Limb (tissue), 2 donors: Measurements from ENCODE around the gene KLHDC8A.
"Not testable (repeated sequence)": the region's sequence is repeated elsewhere in the genome, so short reads cannot be mapped to it uniquely, and the experiment has no call there.

ENCODE experiments used
- DNase-seq, 2 donors: peaks; one replicate each; pipeline ENCODE4 v3.0.0-alpha.2; 2016; ENCODE audit errors: extremely low spot score in 2 of 2

Gene KLHDC8A

DNA sequence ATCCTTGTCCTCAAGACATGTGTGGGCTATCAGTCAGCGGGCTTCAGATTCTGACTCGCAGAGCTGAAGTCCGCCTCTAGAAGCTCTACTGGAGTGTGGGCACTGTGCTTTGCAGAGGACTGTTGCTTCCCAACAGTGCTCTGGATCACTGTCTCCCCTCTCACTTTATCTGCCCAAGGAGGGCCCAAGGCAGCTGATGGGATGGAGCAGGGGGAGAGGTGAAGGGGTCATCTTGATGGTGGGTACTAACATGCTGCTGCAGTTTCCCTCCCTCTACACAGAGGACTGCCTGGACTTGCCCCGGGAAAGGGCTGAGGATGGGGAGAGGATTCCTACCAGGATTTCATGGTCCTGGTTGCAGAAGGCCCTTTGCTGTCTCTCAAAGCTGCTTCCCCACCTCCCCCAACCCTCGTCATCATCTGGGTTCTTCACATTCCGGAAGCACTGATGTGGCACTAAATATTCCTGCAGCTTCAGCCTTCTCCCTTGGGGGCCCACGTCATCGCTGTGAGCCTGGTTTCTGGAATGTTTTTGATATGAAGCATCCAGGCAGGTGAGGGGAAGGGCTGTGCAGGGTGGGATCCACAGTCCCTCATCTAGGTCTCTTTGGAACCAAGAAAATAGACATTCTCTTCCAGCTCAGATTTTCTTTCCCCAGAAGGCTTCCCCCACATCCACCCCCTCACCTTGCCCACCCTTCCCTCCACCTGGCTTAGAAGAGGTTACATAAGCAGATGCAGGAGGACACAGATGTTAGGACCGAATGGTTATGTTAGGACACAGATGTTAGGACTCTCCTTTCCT is 58.3 kb downstream of the KLHDC8A start:
- peak in 1 of 2 donors; percentile 57 for DNase-seq

DNA sequence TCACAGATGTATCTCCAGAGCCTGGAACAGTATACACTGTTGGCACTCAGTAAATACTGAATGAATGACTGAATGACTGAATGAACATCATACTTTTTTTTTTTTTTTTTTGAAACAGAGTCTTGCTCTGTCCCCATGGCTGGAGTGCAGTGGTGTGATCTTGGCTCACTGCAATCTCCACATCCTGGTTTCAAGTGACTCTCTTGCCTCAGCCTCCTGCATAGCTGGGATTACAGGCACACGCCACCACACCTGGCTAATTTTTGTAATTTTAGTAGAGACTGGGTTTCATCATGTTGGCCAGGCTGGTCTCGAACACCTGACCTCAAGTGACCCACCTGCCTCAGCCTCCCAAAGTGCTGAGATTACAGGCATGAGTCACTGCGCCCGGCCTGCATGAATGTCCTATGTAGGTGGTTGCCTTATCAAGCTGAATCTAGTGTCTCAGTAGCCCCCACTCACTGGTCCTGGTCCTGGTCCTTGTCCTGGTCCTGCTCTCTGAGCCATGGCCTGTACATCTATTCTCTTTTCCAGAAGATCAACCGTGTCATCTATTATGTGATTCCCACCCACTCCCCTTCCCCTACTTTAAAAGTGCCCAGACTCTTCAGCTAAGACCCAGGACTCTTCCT is 59.1 kb downstream of the KLHDC8A start:
- not testable (repeated sequence) for DNase-seq

DNA sequence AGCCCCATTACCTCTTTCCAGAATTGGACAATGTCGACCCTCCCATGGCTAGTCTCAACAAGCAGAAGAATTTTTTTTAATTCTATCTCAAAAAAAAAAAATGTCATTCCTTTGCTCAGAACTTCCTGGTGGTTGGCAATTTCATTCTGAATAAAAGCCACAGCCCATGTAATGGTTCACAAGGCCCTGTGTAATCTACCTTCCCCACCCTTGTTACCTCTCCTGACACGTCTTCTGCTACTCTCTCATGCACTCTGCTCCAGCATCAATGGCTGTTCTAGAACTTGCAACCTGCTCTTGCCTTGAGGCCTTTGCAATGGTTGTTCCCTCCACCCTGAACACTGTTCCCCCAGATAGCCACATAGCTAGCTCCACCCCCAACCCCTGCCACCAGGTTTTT is 60.6 kb downstream of the KLHDC8A start:
- DNase-seq: no peak

DNA sequence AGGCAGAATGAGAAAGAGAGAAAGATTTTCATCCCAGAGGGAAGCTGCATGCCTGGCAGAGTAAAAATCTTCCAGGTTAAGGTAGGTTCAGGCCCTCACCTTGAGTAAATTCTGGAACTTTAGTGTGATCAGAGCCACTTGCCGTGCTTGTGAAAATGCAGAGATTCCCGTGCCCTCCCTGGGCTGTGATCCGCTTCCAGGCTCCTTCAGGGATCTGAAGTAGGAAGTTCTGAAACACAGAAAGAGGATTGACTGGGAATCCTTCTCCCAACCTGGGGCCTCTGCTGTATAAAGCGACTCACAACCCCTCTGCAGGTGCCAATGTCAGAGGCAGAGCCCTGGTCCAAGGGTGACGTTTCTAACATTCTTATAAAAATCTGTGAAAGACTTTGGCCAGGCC is 61.8 kb downstream of the KLHDC8A start:
- DNase-seq: no peak

DNA sequence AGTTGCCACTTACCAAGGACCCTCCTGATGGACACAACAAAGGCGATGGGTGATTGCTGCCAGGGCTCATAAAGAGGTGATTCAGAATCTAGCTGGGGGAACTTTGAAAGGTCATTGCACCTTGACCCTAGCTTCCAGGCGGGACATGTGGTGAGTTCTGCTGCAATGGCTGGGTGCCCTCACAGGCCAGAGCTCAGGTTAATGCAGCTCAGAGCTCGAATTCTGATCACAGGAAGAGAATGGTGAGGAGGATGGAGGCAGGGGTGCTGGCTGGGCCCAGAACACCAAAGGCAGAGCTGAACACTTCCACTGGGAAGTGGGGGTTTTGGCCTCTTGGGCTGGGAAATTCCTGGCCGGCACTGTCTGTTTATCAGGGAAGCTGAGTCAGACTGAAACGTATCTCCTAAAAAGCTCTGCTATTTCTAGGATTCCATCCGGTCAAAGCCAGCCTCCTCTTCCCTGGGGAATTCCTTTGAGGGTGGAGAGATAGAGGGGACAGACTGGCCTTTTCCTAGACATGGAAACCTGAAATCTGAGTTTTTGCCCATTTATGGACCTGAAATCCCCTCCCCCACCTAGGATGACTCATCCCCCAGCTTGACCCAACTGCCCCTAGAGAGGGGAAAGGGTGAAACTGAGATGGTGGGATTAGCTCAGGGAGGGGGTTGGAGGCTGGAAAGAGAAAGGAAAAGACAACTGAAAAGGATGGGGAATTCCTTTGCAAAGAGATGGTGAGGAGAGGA is 62.4 kb downstream of the KLHDC8A start:
- DNase-seq: peak in 1 of 2 donors; percentile 14

DNA sequence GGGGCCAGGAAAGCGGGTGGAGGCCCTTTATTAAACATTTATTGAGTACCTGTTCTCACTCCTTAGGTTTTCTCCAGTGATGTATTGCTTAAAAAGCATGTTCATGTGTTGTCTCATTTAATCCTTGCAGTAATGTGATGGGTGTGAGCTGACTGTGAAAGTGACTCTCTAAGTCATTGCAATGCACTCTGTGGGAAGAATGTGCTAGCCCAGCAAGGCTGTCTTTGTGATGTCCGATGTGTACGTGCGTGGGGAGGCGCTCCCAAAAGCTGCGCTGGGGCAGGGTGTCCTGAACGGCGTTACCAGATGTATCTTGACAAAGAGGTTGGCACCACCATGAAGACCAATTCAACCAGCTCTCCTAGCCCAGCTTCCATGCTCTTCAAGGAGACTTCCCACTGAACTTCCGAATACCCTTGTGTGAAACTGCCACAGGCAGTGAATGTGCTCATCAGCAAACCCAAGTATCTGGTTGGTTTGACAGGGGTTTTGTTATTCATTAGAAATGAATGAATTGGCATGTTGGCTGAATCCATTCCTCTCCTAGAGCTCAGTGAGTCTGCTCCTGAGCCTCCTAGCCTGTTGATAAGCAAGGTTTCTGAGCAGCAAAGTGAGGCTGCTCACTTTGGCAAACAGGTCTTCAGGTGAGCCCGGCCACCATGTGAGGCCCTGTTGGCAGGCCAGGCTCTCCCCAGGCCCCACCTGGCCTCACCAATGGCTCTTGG is 63.2 kb downstream of the KLHDC8A start:
- DNase-seq: no peak

DNA sequence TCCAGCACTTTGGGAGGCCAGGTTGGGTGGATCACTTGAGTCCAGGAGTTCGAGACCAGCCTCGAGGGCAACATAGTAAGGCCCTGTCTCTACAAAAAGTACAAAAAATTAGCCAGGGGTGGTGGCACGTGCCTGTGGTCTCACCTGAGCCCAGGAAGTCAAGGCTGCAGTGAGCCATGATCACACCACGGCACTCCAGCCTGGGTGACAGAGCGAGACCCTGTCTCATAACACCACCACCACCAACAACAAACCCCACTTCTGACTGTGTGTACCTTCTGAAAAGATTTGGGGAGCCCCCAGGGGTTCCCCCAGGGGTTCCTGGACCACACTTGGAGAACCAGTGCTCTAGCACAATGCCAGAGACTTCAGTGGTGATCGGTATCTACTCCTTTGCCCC is 65.1 kb downstream of the KLHDC8A start:
- no peak for DNase-seq

DNA sequence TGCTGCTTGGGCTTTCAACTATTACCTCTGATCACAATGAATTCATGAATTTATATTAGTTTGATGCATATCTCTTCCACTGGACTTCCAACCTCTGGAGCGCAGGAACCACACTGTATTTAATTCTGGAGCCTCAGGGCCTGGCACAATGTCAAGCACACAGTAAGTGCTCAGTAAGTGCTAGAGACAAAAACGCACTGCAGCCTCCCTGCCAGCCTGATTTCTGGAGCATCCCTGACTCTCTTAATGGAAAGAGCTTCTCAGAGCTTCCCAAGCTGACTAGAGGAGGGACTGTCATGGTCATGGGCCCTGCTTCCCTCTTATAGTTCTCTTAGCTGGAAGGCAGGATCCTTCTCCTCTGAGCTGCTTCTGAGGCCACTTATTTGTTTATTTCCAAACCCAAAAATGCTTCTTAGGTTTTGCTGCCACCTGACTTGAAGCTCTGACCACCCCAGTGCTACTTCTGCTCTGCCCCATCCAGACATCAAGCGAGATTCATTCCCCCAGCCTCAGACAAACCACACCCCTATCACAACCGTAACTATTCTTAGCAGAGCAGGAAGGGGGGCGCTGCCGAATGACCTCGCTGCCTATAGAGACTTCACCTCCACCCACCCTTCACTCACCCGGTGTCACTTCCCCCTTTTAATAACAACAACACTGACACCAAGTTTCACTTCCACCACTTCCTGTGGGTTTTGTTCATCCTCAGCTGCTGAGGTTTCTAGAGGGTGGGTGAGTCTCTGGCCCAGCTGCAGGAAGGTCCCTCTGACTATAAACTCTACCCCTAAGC is 68.8 kb downstream of the KLHDC8A start:
- DNase-seq: no peak

DNA sequence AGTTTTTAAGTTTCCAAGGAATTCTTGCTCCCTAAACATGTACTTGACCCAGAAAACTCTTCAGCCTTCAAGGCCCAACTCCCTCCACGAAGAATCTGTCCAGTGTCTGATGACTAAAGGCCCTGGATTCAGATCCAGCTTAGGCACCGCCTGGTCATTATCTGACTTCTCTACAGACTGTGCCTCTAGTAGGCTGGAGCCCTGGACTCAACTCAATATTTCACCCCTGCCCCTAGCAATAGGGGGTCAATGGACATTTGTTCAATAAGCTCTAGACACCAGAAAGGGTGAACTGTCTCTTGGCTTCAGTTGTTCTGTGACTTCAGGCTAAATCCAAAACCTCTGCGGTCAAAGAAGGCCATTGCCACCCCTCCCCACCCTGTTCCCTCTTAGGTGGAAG is 69.6 kb downstream of the KLHDC8A start:
- no peak for DNase-seq

DNA sequence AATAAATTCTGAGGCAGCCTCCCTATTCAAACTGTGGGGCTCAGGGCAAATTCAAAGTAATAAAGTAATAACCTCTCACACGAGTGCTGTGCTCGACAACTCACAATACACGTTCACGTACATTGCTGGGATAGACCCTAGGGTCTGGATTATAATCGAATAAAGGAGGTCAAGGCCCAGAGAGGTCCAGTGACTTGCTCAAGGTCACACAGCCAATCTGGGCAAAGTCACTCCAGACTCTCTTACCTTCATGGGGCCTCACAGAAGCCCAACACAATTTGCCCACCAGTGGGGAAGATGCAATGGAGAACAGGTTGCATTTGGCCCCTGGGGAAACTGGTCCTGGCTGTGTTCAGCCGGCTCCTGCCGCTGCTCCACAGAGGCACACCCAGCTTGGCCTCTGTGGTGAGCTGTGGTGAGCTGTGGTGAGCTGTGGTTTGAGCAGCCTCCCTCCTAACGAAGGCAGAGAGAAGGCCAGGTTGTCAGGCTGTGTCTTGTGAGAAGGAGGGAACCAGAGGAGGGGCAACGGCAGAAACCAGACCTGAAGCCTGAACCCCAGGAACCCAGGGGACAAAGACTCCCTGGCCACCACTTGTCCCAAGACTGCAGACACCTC is 70.3 kb downstream of the KLHDC8A start:
- DNase-seq: no peak
